ENCODE results near the gene AFAP1L1.

AFAP1L1 gene

DNA sequence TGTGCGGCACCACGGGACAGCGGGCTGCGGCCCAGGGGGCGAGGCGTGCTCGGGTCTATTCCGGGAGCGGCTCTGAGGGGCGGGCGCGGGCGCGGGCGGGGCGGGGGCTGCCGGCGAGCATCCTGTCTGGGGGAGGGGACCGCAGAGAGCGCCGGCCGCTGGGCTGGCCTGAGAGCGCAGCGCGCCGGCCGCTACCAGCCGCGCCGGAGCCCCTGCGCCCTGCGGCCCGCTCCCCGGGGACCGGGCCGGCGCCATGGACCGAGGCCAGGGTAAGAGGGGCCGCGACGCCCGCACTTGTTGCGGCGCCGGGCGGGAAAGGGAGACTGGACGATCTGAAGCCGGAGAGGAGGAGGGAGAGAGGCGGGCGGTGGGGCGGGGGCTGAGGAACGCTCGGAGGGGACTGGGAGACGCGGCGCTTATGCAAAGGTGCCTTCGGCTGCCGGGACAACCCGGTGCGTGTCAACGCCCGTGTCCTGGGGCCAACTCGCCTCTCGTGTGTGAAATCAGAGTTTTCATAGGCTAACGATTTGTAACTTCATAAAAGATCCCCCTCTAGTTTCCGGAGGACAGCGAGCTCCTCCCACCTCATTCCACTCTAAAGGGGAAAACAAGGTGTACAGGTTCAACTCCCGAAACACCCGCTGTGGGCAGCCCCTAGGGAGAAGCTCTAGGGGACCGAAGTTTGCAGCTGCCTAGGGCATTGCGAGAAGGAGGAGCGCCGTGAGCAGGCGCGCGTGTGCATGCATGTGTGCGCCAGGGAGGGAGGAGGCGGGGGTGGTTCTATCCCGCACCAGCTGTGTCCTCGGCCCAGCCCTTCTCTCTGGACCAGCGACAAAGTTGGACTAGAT is at the start of gene AFAP1L1:
AFAP1L1 (plus strand) TSS at position 144 of the 848 bp plus-strand sequence; CDS start at position 254, 110 bp downstream.
- peak; percentile 40 for DNase-seq

DNA sequence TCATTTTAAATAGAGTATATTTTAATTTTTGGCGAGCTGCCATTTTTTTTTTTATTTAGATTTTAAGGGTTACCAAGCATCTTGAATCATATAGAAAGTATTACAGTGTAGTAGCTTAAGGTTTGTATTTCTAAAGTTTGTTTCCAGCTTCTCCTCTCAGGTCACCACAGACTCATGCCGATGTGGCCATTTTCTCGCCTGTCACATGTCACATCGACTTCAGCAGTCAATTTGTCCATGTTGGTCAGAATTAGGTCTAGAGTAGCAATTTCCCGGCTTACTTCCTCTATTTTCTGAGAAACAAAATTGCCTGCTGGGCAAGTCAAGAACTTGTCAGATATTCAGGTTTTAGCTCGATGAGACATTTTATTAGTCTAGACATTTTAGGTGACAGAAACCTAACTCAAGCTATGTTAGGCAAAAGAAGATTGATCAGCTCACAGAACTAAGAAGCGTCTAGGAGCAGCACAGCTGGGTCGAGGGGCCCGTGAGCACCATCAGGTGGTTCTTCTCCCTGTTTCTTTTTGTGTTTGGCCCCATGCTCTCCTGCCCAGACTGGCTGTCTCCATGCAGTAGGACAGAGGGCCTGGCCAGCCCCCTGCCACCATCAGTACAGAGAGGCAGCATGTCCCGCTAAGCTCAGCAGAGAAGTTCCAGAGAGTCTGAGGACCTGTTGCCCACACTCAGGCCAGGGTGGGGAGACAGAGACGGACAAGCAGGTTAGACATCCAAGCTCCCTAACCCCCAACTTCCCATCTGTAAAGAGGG is 48.4 kb upstream of the AFAP1L1 start:
- no peak for DNase-seq

DNA sequence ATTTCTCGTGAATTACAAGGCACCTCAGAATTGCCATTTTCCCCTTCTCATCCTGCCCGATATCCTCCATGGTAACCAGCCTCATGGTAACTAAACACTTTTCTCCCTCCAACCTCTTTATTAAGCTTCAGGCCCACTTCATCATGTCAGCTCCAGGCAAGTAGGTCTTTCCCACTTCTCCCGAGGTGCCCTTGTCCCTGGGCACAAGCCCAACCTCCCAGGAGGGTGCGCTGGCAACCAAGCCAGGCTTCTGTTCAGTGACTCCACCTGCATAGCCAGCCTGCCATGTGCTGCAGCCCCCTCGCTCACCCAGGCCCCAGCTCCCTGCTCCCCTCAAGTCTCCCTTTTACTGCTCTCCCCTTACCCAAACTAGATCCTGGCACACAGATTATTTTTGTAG is 47.4 kb upstream of the AFAP1L1 start:
- DNase-seq, result no peak

DNA sequence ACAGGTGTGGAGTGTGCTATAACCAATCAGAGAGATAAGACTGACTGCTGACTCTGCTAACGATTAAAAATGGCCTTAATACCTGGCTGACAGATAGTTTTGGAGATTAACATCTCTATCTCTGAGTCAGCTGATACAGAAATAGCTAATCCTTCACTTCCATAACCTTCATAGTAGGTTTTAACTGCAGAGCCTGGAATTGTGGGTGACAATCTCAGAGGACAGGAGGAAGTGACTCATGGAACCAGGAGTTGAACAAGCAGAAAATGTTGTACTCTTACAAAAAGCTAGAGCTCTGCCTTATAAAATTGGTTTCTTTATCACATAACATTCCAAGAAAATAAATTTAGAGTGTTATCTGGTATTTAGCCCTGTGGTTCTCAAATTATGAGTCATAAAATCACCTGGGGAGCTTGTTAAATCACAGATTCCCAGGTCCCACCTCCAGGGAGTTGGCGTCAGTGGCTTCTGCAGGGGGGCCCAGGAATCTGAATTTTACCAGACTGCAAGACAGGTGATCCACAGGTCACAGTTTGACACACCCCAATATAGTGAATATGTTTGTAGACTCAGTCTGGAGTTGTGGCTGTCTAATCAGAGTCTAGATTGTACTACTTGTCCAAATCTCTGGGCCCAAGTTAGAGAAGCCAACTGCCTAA is 44.4 kb upstream of the AFAP1L1 start:
- DNase-seq, result no peak

DNA sequence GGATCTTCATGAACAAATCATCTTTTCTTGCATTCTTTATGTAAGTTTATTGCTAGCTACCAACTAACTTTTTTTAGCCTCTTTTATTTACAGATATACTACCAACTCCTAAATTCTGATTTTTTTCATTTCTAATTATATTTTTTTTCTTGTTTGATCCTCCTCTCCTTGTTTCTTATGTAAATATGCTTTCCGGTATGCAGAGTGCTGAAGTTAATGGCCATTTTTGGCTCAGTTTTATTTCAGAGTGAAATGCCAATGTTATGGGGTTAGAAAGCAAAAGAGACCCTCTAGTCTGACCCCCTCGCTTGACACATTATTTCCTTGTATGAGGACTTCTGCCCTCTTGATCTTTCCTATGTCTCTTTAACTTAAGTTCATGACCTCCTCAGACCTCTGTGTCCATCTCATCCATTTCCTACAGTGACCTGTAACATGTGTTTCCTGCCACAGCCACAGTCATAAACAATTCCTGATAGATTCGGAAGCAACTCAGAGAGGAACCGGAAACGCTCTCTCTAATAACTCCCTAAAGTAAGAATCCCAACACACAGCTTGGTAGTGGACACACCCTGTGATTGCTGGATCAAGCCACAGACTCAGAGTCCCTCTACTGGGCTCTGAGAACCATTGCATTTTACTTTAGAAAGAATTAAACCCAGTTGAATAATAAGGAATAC is 42.9 kb upstream of the AFAP1L1 start:
- no peak for DNase-seq

DNA sequence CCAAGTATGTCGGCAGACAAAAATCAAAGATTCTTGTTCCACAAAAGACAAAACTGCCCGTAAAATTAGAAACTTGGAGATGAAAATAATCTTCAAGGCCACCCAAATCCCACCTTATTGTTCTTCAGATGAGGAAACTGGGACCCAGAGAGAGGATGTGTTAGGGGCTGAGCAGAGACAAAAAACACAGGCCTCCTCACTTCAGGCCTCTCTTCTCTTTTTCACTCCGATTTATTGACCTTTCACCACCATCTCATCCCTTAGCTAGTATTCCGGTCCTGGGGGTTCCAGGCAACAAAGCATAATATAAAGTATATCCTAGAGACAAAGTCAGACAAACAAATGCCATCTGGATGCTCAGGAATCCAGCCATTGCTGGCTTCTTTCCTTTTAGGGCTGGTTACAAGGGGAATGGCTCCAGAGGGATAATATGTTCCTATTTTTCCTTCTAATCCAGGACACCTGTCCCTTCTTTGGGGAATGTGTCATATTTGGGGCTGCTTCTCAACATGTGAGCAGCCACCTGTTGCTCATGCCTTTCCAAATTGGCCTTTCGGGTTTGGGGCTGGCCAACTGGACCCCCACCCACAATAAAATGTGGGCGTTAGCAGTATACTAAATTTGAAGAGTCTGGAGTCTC is 42.2 kb upstream of the AFAP1L1 start:
- DNase-seq, result no peak

DNA sequence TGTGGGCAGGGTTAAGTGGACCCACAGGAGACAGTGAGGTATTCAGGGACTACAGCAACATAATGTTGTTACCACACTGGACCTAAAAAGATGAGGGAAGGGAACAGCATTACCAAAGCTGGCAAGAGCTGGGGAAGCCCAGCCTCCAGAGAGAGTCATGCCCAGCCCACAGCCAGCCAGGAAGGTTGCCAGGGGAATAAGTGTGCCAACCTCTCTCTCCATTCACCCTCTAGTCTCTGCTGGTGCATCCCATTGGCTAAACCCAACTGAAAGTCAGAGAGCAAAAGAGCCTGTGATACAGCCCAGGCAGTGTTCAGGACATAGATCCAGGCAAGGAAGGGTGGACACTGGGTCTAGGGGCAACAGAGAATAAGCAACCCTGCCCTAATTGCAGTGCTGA is 35.8 kb upstream of the AFAP1L1 start:
- no peak for DNase-seq

DNA sequence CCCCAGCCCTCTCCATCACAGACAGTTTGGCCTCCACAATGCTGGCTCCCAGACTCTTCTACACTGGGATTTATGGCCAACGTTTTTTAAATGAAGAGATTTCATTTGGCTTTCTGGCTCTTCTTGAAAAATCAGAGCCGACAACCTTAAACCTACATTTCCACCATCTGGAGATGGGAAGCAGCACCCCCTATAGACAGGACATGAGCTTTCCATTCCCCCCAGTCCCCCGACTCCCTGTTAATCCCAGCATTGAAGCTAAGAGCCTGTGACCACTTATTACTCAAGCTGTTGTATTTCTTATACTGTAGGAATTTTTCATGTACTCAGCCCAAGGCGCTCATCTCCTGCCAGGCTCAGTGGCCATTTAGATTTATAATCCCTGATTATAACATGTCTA is 34.0 kb upstream of the AFAP1L1 start:
- no peak for DNase-seq

DNA sequence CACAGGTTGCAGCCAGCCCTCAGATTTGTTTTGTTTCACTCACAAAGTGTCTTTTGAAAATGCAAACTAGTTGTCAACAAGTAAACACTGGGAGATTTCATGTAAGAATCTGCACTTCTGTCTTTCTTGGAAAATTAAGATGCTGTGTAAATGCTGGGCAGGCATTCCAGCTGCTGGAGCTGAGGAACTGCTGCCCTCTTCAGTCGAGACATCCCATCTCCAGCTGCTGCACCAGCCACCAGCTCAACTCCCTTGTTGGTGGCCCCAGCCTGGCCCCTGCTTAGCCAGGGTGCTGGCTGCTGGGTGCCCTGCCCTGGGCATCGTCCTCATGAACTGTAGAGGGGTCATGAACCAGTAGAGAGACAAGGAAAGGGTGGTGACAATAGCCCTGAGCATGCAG is 33.1 kb upstream of the AFAP1L1 start:
- no peak for DNase-seq

DNA sequence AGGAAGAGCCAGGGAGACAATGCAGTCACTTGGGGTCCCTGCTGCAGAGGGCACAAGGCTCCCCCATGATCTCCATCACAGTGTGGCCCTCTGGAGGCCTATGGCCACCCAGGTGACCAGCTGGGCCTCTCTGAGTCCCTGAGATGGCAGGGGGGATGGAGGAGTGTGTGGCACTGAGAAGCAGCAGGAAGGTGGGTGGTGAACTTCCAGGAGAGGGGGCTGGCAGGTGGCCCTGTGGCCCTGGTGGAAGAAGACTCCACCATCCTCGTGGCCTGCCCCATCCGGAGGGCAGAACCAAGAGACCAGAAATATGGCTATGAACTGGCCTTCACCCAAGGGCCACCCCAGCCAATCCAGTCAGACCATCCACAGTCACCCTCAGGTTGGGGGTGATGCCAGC is 31.7 kb upstream of the AFAP1L1 start:
- DNase-seq, result no peak

DNA sequence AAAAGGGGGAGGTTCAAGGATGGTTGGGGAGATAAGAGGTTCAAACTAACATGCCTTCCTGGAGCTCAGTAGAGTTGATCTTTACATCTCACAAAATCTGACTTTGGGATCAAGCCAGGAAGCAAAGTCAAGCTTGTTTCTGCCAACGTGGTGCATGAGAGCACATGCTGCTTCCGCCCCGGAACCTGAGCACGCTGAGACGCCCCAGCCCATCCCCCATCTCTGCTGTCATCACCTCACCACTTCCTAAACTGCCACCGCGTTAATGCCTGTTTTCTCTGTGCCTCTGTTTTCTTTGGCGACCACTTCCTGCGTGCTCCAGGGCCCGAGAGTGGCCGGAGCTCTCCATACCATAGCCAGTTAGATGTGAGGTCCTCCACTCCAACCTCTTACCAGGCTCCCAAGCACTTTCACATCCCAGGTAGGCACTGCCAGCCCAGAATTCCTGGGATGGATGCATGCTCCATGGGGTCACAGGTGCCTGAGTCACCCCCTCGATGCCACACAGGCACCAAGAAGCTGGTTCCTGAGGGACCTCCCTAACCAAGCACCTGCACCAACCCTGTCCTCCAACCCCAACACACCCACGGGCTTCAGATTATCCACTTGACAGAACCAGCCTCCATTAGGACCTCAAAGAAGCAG is 31.2 kb upstream of the AFAP1L1 start:
- peak; percentile 76 for DNase-seq

DNA sequence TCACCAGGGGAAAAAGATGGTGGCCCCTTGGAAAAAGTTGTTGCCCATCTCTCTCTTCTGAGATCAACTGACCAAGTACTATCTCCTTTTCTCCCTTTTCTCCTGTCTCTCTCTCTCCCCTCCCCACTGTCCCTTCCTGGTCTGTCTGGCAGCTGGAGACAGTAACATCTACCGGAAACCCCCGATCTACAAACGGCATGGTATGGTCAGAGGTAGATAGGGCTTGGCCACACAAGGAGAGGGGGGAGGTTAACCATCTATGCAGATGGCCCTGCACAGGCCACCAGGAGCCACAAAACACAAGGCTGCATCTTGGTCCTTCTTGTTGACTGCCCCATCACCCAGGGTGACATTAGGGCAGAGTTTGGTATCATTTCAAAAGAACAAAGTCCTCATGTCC is 29.3 kb upstream of the AFAP1L1 start:
- DNase-seq, result no peak

DNA sequence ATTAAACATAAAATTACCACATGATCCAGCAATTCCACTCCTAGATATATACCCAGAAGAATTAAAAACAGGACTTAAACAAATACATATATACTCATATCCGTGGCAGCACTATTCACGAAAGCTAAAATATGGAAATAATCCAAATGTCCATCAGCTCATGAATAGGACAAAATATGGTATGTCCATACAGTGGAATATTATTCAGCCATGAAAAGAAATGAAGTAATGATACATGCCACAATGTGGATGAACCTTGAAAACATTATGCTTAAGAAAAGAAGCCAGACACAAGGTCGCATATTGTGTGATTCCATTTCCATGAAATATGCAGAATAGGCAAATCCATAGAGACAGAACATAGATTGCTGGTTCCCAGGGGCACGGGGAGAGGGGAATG is 24.8 kb upstream of the AFAP1L1 start:
- no peak for DNase-seq

DNA sequence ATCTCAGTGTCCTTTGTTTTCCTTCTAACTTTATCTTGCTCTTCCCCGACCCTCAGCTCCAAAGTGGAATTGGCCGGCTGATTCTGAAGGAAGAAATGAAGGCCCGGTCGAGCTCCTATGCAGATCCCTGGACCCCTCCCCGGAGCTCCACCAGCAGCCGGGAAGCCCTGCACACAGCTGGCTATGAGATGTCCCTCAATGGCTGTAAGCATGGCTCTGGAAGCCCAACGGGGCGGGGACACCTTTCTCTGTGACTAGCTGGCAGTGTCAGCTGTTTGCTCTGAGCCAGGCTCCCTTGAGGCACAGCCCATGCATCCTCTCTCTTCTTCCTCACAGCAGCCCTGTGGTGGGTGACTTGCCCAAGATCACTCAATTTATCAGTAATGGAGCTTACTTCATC is 23.9 kb upstream of the AFAP1L1 start:
- DNase-seq, result no peak

DNA sequence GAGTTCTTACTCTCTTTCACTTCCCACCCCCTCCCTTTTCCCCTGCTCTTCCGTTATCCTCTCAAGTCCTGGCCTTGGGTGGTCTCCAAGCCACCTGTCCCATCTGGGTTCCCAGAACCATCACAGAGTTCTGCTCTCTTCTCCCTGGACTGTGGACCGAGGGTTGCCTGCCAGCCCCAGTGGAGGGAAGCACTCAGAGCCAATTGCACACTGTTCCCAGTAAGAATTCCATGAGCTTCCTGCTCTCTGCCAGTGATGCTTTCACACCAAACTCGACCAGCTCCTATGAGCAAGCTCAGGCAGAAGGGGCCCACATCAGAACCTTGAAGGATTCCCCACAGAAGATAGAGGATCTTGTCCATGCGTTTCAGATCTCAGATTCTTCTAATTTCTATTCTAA is 20.1 kb upstream of the AFAP1L1 start:
- no peak for DNase-seq

DNA sequence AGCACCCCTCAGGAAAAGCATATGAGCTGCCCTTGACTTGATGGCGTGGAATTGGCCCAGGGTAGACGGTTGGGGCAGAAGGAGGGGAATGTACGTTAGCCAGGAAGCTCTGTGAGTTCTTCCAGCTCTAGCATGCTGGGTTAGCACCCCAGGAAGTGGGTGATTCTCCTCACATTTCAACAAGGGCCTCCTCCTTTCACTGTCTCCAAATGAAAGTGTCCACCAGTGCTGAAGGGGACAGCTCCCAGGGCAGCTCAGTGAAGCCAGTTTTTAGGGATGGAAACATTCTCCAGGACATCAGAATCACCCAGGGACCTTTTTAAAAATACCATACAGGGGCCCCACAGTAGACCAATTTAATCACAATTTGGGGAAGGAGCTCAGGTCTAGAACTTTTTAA is 17.2 kb upstream of the AFAP1L1 start:
- DNase-seq, result no peak

DNA sequence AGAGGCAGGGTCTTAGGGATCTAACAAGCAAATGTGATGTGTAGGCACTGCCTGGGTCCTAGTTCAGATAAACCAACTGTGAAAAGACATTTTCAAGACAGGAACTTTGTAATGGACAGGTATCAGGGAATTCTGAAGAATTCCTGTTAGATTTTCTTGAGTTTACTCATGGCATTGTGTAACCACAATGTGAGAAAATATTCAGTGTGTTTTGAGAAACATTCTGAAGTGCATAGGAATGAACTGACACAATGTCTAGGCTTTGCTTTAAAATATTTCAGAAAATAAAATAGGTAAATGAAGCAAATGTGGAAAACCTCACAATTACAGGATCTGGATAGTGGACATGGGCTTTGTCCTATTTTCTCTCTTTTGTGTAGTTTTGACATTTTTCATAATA is 15.2 kb upstream of the AFAP1L1 start:
- no peak for DNase-seq

DNA sequence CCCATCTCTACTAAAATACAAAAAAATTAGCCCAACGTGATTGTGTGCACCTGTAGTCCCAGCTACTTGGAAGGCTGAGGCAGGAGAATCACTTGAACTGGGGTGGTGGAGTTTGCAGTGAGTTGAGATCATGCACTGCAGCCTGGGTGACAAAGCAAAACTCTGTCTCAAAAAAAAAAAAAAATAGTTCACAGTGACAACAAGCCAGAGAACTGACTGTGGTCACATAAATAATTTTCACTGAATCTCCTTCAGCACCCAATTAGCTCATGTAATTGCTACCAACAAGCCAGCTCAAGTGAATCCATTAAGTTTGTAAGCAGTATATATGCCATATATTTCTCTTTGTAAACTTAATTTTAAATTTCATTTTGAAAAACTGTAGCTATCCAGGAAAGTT is 14.5 kb upstream of the AFAP1L1 start:
- no peak for DNase-seq

DNA sequence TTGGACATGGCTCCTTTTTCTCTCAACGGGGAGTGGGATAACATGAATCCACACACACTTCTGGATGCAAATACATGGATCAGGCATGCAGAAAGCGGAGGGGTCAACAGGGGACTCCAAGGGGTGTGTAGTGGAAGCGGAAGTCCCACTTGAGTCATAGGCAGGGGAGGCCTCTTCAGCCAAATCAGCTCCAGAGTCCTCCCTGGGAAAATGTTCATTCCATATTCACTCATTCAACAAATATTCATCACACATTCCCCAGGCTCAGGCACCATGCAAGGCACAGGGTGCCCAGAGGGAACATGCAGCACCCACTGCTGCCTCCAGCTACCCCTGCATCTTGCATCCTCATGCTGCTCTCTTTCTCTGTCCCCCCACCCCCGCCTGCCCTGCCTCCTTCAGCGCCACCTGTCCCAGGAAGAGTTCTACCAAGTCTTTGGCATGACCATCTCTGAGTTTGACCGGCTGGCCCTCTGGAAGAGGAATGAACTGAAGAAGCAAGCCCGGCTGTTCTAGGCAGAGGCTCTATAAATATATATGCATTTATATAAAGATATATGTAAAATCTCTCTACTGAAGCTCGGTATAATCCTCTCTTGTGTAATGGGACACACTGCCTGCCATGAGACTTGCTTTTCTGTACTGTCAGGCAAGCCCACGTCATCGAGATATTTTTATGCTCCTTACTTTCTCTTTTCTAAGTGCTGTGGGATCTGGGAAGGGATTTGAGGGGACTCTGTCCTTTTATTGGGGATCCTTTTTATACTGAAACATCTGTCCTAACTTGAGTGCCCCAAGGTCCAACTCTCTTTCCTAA is 13.6 kb upstream of the AFAP1L1 start:
- DNase-seq, result no peak

DNA sequence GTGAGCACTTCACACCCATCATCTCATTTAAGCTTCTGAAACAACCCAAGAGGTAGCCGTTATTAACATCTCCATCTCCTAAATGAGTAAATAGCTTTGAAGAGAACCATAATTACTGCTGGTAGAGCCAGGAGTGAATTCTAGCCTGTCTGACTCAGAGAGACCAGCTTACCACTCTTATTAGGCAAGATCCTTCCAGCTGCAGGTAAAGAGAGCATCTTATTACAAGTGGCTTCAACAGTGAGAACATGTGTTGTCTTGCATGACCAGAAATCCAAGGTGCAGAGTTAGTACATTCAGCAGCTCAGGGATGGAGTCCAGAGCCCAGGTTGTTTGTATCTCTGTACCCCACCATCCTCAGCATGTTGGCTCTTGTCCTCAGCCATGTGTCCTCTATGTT is 10.9 kb upstream of the AFAP1L1 start:
- no peak for DNase-seq

DNA sequence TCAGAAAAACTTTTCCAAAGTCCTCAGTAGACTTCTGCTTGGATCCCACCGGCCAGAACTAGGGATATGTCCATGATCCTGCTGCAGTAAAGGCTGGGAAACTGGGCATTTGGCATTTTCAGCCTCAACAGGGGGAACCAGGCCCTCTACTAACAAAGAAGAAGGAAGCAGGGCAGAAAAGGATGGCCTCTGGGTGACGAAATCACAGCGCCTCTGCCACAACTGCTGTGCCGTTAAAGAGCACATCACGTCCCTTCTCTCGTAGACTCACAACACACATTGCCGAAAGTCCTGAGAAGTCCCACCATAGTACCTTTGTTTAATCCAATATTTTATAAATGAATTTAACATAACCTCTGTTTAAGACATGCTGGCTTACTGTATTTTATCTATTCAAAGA is 10.4 kb upstream of the AFAP1L1 start:
- DNase-seq, result no peak

All from stimulated activated CD8-positive, alpha-beta memory T cell treated with anti-CD3 and anti-CD28 coated beads, Interleukin-4, amount 100 ng/mL, for 48 hours (primary cell).